HG02610 (cell line): Measurements from ENCODE around the gene RNF220.
A peak's percentile ranks its signal among the peaks of the same experiment; 100 is the strongest.

Source experiments
- ATAC-seq: cut with Tn5 transposase; IDR thresholded peaks from one replicate; pipeline ENCODE4 v1.9.1; 2021; ENCODE audit warnings: mild to moderate bottlenecking, moderate library complexity; ENCODE audit not compliant: unreplicated experiment

The RNF220 gene

DNA sequence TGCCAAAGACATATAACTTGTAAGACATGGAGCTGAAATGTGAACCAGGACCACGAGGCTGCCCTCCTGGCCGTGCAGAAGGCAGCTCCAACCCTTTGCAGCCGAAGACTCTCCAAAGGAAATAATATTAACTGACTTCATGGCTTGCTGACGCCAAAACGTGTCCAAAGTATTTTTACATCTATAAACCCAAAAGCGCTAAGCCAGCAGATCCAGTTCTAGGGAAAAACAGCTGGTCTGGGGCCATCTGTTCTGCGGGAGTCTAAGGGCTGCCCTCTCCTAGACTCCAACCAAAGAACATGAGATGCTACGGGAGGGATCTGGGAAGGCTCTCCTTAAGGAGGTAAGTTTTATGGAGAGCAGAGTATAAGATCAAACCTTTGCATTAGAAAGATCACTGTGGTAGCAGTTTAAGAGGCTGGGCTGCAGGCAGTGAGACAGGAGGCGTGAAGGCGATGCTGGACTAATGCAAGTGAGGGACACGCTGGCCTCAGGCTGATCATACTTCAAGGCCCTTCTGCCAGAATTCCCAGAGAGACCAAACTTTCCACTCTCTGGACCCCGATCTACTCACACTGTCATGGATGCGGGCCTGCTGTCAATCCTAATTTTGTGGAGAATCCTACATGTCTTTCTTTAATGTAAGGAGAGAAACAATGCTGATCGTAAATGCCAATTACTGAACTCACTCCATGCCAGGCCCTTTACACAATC is 268.1 kb downstream of the RNF220 start:
- ATAC-seq: no peak

- ATAC-seq: no peak
Observed at GRCh38 chr1:44673675-44674112, 268.6 kb downstream of the RNF220 start.

GRCh38 chr1:44674113-44675000 is 269.3 kb downstream of the RNF220 start, which contains the start of the genes ARMH1 and TMEM53:
TSS of gene ARMH1 (plus strand) at chr1:44674714. CDS start at chr1:44689698, 14,984 bp downstream.
TSS of gene TMEM53 (minus strand) at chr1:44674481. CDS start at chr1:44674391, 90 bp downstream.
- ATAC-seq: peak; percentile 87

DNA sequence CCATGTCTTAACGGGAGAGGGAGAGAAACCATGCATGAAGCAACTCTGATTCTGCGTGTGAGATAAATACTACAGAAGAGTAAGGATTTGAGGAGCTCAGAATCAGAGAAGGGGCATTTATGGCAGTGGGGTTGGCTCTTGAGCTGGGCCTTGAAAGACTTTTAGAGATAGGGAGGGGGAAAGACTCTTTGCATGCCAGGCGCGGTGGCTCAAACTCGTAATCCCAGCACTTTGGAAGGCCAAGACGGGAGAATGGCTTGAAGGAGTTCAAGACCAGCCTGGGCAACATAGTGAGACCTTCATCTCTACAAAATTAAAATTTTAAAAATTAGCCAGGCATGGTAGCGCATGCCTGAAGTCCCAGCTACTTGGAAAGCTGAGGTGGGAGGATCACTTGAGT is 270.1 kb downstream of the RNF220 start:
- ATAC-seq: no peak

DNA sequence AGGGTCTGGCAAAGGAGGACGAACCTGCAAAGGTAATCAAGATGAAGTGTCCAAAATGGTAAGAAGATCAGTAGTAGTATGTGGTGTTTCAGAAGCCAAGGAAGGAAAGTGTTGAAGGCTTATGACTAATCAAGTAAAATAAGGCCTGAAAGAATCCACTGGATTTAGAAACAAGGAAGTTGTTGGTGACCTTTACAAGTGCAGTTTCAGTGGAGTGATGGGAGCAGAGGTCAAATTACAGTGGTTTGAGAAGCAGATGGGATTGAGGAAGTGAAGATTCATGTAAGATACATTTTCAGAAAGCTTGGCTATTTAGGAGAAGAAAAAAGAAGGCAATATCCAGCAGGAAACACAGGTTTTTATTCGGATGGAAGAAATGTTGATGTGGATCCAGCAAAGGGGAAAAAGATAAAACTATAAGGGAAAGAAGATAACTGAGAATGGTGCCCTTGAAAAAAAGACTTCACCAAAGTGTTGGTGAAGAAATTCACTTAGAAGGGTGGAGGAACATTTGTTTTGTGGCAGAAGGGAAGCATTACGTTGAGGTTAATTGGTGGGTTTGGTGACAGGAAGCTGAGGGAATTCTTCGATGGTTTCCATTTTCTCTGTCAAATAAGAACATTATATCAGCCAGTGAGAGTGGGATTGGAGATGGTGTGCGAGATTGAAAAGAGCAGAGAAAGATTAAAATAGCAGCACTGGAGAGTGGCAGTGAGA is 271.6 kb downstream of the RNF220 start:
- no peak for ATAC-seq

DNA sequence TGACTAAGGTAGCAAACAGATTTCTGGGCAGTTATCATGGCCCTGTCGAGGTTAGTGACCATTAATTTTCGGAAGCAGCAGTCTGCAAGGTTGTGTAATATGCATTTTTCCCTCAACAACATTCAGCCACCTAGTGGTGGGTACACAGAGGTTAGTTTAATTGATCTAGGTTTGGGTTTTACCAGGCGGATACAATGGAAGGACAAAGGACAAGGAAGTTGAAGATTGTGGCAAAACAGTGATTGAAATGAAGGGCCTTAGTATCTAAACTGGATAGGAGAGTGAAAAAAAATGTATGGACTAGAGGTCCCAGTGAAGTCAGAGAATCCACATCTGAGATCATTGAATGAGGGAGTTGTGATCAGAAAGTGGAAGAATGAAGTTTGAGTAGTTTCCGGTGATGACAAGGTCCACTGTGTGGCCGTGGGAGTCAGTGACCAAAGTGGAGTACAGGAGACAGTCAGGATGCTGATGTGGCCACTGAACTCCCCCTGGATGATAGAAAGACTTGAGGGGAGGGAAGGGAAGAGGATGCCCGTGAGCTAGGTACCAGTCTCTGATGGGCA is 272.2 kb downstream of the RNF220 start:
- no peak for ATAC-seq

- ATAC-seq: no peak
Observed at GRCh38 chr1:44678120-44678519, 273.1 kb downstream of the RNF220 start.

DNA sequence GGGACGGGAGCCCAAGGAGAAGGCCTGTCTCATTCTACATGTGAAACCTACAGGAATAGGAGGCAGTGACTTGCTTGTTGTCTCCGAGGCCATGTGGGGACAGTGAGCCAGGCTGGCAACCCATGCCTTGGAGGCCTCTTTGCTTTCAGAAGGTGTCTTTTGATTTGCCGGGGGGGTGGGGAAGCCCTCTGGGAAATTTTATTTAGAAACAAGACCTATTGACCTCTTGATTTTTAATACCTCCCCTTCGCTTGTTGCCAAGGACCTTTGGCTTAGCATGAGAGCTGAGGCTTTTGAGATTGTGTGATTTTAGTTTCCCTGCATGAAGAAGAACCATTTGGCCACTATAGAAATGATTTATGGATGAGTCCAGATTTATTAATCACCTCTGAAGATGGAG is 273.6 kb downstream of the RNF220 start:
- no peak for ATAC-seq

DNA sequence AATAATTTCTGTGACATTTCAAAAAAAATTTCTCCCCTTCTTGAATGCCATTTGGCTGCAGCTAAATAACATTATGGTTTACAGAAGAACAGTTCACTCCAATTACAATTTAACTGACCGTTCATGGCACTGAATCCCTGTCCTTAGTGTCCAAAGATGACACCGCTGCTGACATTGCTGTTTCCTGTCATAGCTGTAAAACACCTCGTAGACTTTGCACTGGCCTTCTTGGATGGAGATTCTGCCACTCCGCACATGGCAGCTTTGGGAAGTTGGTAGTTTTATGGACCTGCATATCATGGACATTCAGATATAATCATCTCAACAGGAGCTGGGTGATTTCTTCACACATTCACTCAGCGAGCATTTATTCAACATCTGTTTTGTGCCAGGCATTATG is 274.4 kb downstream of the RNF220 start:
- no peak for ATAC-seq

DNA sequence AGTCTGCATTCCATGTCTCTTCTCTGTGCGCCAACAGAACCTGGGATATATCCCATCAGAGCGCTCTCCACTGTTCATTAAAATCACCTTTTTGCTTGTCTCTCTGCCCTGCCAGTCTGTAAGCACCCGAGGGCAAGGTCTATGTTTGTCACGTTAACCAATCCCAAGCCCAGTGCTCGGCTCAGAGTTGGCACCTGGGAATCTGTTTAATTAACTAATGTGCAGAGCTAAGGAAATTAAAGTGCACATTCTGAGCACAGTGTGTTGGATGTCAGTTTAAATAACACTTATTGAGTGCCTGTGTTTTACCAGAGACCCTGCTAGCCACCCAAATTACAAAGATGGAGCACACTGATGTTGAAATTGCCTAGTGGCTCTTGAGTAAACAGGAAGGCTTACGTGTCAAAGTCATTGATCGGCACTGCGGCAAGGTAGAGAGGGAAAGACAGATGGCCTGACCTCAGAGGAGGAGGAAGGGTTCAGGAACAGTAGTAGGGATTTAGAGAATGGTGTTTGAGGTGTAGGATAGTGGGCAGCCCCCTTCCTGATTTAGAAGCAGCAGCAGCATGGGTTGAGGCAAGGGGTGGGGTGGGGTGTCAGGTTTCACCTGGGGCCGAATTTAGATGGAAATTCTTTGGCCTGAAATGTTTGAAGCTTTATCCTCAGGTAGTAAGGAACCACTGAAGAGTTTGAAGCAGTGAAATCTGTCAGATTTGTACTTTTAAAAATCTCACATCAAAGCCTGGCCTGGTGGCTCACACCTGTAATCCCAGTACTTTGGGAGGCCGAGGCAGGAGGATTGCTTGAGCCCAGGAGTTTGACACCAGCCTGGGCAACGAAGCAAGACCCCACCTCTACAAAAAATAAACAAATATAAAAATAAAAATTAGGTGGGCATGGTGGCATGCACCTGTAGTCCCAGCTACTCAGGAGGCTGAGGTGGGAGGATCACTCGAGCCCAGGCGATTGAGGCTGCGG is 277.1 kb downstream of the RNF220 start:
- no peak for ATAC-seq

GRCh38 chr1:44682883-44683265 is 277.8 kb downstream of the RNF220 start:
- ATAC-seq: no peak

DNA sequence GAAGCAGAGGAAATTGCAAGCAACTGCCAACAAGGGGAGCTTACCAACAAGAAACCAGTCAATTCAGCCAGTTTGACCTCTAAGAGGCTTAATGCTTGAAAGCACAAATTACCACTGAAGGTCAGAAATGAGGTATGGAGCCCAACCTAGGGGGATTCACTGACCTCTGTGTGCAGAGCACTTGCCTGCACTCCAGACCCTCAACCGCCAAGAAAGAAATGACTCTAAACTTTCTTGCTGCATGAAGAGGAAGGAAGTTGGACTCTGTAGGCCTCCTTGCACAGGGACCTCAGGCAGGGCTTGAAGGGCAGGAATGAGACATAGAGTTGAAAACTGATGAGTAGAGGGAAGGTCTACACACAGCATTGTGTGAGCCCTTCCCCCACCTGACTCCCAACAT is 279.5 kb downstream of the RNF220 start:
- ATAC-seq: peak; percentile 94

DNA sequence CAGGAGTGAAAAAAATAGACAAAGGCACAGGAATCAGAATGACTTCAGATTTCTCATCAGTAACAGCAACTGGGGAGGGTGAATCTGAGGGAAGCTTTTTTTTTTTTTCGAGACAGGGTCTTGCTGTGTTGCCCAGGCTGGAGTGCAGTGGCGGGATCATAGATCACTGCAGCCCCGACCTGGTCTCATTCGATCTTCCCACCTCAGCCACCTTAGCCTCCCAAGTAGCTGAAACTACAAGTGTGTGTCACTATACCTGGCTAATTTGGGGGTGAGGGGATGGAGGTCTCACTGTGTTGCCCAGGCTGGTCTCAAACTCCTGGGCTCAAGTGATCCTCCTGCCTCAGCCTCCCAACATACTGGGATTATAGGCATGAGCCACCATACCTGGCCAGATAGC is 280.2 kb downstream of the RNF220 start:
- no peak for ATAC-seq

- ATAC-seq: no peak
Observed at GRCh38 chr1:44685881-44686280, 280.8 kb downstream of the RNF220 start.

GRCh38 chr1:44688760-44689446 is 283.8 kb downstream of the RNF220 start:
- no peak for ATAC-seq

GRCh38 chr1:44689447-44689765 is 284.4 kb downstream of the RNF220 start:
- no peak for ATAC-seq

GRCh38 chr1:44693159-44693558 is 288.1 kb downstream of the RNF220 start:
- no peak for ATAC-seq

DNA sequence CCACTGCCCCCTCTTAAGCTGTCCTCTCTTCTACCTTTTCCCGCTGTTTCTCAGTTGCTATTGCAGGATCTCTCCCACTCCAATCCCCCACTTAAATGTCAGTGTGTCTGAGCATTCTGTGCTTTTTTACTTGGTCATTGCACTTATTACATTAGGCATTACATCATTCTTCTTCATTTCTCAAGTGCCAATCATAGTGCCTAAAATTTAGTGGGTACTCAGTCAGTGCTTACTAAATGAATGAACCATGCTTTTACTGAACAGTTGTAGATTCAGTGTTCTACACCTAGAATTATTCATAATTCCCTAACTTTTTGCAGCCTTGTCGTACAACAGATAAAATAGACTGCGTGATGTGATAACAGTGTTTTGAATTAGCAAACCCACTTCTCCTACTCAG is 288.8 kb downstream of the RNF220 start:
- no peak for ATAC-seq

- peak; percentile 64 for ATAC-seq
Observed at GRCh38 chr1:44694863-44695478, 289.9 kb downstream of the RNF220 start.
